ENCODE measurements around the gene CCNB2. TPM values are rescaled to one million over a fixed set of nuclear protein-coding genes. Genes with fewer than 3 reads are reported as not detected.

The CCNB2 gene
- total and polyA plus RNA-seq, 7 donors: 0.33 to 40.5 (median 4.9) TPM; not detected in 1

GRCh38 chr15:59104602-59104911, 389 bp upstream of the CCNB2 start:
- Histone ChIP-seq H3K9me3 (no peaks in the 10 kb centered on the region), H3K36me3 (peaks cover 0 to 6% (median 0%) of the 10 kb centered on the region in 4 donors), H3K4me3 (peak overlapping the region; percentile 32 to 60 (median 52)), H3K4me1 (peaks cover 0 to 8% (median 7%) of the 10 kb centered on the region in 4 donors), H3K27ac (peak overlapping the region in 3 of 4 donors; percentile 34 to 60 (median 56)), H3K27me3 (no peaks in the 10 kb centered on the region)
- TF ChIP-seq POLR2A (IDR thresholded peaks at IDR 0.05): no peak
- DNase-seq: no peak
- intact Hi-C loops (cut with DNase I): no loop called here
- 1% methylated on average over 9 of the region's 9 CpGs for WGBS, 2 donors

- no peak for DNase-seq
- intact Hi-C loops (cut with DNase I): loop anchor here (5.0 kb wide), 1 partner anchor 119 kb away; the partner anchor contains the start of gene RNF111
- Histone ChIP-seq H3K27ac (no peak overlapping the region), H3K36me3 (no peaks in the 10 kb centered on the region), H3K27me3 (no peaks in the 10 kb centered on the region), H3K9me3 (no peaks in the 10 kb centered on the region), H3K4me1 (peaks cover 0 to 8% (median 7%) of the 10 kb centered on the region in 4 donors), H3K4me3 (peak overlapping the region in 2 of 4 donors; percentile 46 to 60)
- TF ChIP-seq, protein P1, sequence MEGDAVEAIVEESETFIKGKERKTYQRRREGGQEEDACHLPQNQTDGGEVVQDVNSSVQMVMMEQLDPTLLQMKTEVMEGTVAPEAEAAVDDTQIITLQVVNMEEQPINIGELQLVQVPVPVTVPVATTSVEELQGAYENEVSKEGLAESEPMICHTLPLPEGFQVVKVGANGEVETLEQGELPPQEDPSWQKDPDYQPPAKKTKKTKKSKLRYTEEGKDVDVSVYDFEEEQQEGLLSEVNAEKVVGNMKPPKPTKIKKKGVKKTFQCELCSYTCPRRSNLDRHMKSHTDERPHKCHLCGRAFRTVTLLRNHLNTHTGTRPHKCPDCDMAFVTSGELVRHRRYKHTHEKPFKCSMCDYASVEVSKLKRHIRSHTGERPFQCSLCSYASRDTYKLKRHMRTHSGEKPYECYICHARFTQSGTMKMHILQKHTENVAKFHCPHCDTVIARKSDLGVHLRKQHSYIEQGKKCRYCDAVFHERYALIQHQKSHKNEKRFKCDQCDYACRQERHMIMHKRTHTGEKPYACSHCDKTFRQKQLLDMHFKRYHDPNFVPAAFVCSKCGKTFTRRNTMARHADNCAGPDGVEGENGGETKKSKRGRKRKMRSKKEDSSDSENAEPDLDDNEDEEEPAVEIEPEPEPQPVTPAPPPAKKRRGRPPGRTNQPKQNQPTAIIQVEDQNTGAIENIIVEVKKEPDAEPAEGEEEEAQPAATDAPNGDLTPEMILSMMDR (IDR thresholded peaks at IDR 0.05): no peak
- TF ChIP-seq EP300 (IDR thresholded peaks at IDR 0.05) (no peak), POLR2AphosphoS5 (IDR thresholded peaks at IDR 0.05) (no peak), POLR2A (IDR thresholded peaks at IDR 0.05) (no peak)
- WGBS, 2 donors: 13 to 49% methylated on average over 2 of the region's 2 CpGs
Measured at GRCh38 chr15:59105854-59106253, 908 bp downstream of the CCNB2 start.

DNA sequence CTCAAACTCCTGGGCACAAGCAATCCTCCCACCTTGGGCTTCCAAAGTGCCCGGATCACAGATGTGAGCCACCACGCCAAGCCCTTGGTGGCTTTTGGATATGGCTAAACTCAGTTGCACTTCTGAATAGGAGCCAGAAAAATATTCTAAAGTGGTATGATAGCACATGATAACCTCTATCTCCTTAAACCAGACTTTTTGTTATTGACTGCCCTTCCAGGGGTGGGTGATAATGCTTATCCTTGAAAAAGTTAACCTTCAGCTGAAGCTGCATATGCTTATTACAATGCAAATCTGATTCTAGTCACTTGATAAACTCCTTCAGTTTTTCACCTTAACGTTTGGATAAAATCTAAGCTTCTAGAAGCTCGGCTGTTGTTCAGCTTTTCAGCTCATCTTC, 6.3 kb downstream of the CCNB2 start:
- H3K9me3 ChIP-seq: no peaks in the 10 kb centered on the region
- TF ChIP-seq POLR2A (IDR thresholded peaks at IDR 0.05) (no peak), EP300 (IDR thresholded peaks at IDR 0.05) (no peak), POLR2AphosphoS5 (IDR thresholded peaks at IDR 0.05) (no peak)
- TF ChIP-seq, protein P1 (IDR thresholded peaks at IDR 0.05): no peak
- 92 to 94% methylated on average over 4 of the region's 4 CpGs for WGBS, 2 donors
- intact Hi-C loops (cut with DNase I): no loop called here
- no peak overlapping the region for H3K4me3 ChIP-seq
- H3K27me3 ChIP-seq: no peaks in the 10 kb centered on the region
- DNase-seq: no peak
- H3K36me3 ChIP-seq: no peaks in the 10 kb centered on the region
- H3K27ac ChIP-seq: no peak overlapping the region
- no peaks in the 10 kb centered on the region for H3K4me1 ChIP-seq

GRCh38 chr15:59115047-59115446, 10.1 kb downstream of the CCNB2 start:
- no peaks in the 10 kb centered on the region for H3K27me3 ChIP-seq
- H3K36me3 ChIP-seq: no peaks in the 10 kb centered on the region
- no peaks in the 10 kb centered on the region for H3K9me3 ChIP-seq
- DNase-seq: no peak
- H3K4me1 ChIP-seq: no peaks in the 10 kb centered on the region
- no peak for TF ChIP-seq POLR2AphosphoS5 (IDR thresholded peaks at IDR 0.05)
- TF ChIP-seq POLR2A (IDR thresholded peaks at IDR 0.05): no peak
- TF ChIP-seq EP300 (IDR thresholded peaks at IDR 0.05): no peak
- TF ChIP-seq, protein P1 (IDR thresholded peaks at IDR 0.05): no peak
- no peak overlapping the region for H3K27ac ChIP-seq
- intact Hi-C loops (cut with DNase I): no loop called here
- no peak overlapping the region for H3K4me3 ChIP-seq
- WGBS, 2 donors: 64 to 86% methylated on average over 2 of the region's 2 CpGs

- Histone ChIP-seq H3K4me1 (no peaks in the 10 kb centered on the region), H3K9me3 (no peaks in the 10 kb centered on the region), H3K27me3 (no peaks in the 10 kb centered on the region), H3K36me3 (no peaks in the 10 kb centered on the region), H3K4me3 (no peak overlapping the region), H3K27ac (no peak overlapping the region)
- TF ChIP-seq EP300 (IDR thresholded peaks at IDR 0.05): no peak
- TF ChIP-seq, protein P1 (IDR thresholded peaks at IDR 0.05): no peak
- TF ChIP-seq POLR2A (IDR thresholded peaks at IDR 0.05): no peak
- TF ChIP-seq POLR2AphosphoS5 (IDR thresholded peaks at IDR 0.05): no peak
- 97 to 99% methylated on average over 1 of the region's 1 CpG for WGBS, 2 donors
- DNase-seq: no peak
- intact Hi-C loops (cut with DNase I): no loop called here
Measured at GRCh38 chr15:59116141-59116540, 11.2 kb downstream of the CCNB2 start.

All from sigmoid colon (tissue), 7 donors.